CD4-positive, alpha-beta T cell treated with Interleukin-4 for 1 hour (primary cell): ENCODE data around the gene DMPK.
"Not testable (repeated sequence)": the region's sequence is repeated elsewhere in the genome, so short reads cannot be mapped to it uniquely, and the experiment has no call there.

Experiments used
- DNase-seq, 2 donors: peaks; one replicate each; pipeline ENCODE4 v3.0.0-alpha.2; 2020 to 2022

Gene DMPK

DNA sequence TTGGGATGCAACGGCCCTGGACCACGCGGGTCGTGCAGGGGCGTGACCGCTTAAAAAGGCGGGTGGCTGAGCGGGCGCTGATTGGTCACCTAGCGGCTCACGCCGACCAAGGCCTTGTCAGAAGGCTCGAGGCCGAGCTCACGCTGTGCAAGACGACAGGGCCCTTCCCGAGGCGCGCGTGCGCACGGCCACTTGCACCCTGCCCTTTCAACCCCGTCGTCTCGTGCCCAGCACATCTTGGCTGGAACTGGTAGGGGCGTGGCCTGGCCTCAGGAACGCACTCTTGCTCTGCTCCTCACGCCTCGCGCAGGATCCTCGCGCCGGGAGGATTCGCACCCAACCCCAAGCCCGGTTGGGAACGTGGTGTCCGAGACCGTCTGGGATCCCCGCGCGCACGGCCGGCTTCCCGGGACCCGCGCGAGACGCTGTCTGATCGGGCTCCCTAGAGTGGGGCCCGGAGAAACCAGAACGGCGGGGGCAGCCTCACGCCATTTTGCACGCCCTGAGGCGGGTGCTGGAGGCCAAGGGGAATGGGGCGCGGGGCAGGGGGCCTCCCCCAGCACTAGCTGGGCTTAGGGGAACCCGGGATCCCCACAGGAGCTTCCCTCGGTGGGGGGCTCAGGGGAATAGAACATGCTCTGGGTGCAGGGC is 49.0 kb downstream of the DMPK start, which contains the start of gene MEIOSIN:
MEIOSIN (plus strand) TSS at position 280 of the 651 bp plus-strand sequence. CDS start 1,938 bp downstream, outside the sequence.
- no peak for DNase-seq

- DNase-seq, result peak; percentile 96
Observed at GRCh38 chr19:45730368-45731288, 51.7 kb downstream of the DMPK start, which contains the start of gene FBXO46. Gene FBXO46, minus strand, starts transcription at chr19:45730896. Its CDS starts 17,401 bp downstream, at chr19:45713495.

DNA sequence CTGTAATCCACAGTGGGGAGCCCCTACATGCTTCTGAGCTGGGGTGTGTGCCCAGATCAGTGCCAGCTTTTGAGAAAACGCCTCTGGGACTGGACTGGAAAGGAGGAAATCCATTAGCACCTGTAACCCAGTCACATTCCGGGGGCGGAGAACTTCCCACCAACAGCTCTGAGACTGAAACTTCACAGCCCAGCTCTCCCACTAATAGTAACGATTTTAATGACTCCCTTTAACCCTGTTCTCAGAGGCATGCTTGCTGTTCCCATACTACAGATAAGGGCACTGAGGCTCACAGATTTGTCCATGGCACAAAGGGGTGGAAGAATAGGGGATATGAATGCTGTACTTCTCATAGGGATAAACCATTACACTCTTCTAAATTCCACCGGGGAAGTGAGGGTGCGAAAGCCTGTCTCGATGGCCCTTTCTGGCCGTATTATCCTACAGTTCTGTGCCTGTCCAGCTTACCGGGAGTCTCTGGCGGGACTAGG is 52.4 kb downstream of the DMPK start:
- DNase-seq, result no peak

- DNase-seq, result not testable (repeated sequence)
Observed at GRCh38 chr19:45728683-45729082, 53.6 kb downstream of the DMPK start.

DNA sequence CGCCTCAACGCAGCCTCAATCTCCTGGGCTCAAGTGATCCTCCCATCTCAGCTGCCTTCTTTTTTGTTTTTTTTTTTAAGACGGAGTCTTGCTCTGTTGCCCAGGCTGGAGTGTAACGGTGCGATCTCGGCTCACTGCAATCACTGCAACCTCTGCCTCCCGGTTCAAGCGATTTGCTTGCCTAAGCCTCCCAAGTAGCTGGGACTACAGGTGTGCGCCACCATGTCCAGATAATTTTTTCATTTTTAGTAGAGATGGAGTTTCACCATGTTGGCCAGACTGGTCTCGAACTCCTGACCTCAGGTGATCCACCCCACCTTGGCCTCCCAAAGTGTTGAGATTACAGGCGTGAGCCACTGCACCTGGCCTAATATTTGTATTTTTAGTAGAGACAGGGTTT is 62.2 kb downstream of the DMPK start:
- DNase-seq, result not testable (repeated sequence)
